ENCODE data around the gene COL13A1. TPM values are rescaled to one million over a fixed set of nuclear protein-coding genes. Genes with fewer than 3 reads are reported as not detected.

COL13A1 gene
- total RNA-seq, 1 donor from 2014 or later = 10.1 TPM

- DNase-seq = no peak
These were observed 18.2 kb downstream of the COL13A1 start for GRCh38 chr10:69819716-69820506.

GRCh38 chr10:69820817-69821216, 19.1 kb downstream of the COL13A1 start:
- no peak for DNase-seq

GRCh38 chr10:69825604-69826003, 23.9 kb downstream of the COL13A1 start:
- DNase-seq = no peak

- no peak for DNase-seq
These were observed 24.4 kb downstream of the COL13A1 start for GRCh38 chr10:69826094-69826493.

- no peak for DNase-seq
These were observed 25.3 kb downstream of the COL13A1 start for GRCh38 chr10:69826789-69827554.

- DNase-seq = no peak
These were observed 26.6 kb downstream of the COL13A1 start for GRCh38 chr10:69828144-69828870.

- DNase-seq = no peak
These were observed 28.1 kb downstream of the COL13A1 start for GRCh38 chr10:69829775-69830174.

- no peak for DNase-seq
These were observed 29.6 kb downstream of the COL13A1 start for GRCh38 chr10:69831231-69831855.

GRCh38 chr10:69835233-69835632, 33.5 kb downstream of the COL13A1 start:
- no peak for DNase-seq

- DNase-seq = no peak
These were observed 34.4 kb downstream of the COL13A1 start for GRCh38 chr10:69835875-69836730.

- DNase-seq = no peak
These were observed 35.0 kb downstream of the COL13A1 start for GRCh38 chr10:69836731-69837030.

- no peak for DNase-seq
These were observed 35.6 kb downstream of the COL13A1 start for GRCh38 chr10:69837261-69837660.

GRCh38 chr10:69838418-69838817, 36.7 kb downstream of the COL13A1 start:
- no peak for DNase-seq

GRCh38 chr10:69838853-69839252, 37.1 kb downstream of the COL13A1 start:
- DNase-seq = no peak

- DNase-seq = no peak
These were observed 38.1 kb downstream of the COL13A1 start for GRCh38 chr10:69839696-69840345.

GRCh38 chr10:69840773-69841172, 39.1 kb downstream of the COL13A1 start:
- DNase-seq = no peak

GRCh38 chr10:69842020-69842419, 40.3 kb downstream of the COL13A1 start:
- no peak for DNase-seq

- no peak for DNase-seq
These were observed 41.2 kb downstream of the COL13A1 start for GRCh38 chr10:69842882-69843281.

GRCh38 chr10:69843923-69844322, 42.2 kb downstream of the COL13A1 start:
- DNase-seq = no peak

GRCh38 chr10:69844698-69845097, 43.0 kb downstream of the COL13A1 start:
- DNase-seq = no peak

All from skin of body (tissue), 2 donors.